Fibroblast of lung (primary cell): ENCODE results near the gene NAT10. TPM values are rescaled to one million over a fixed set of nuclear protein-coding genes. Genes with fewer than 3 reads are reported as not detected.

ENCODE experiments used
- DNase-seq, 2 donors: peaks; one replicate each; pipeline versions ENCODE4 v3.0.0 to v3.0.0-alpha.2; 2010; ENCODE audit warnings: low read depth in 2 of 2
- H2AFZ ChIP-seq: 2 replicates; pipeline ENCODE4 v1.5.1; 2012; ENCODE audit warnings: low read length, control low read depth, inconsistent platforms
- H3K27ac ChIP-seq: 2 replicates; pipeline ENCODE4 v1.5.1; 2011; ENCODE audit warnings: low read length, control low read depth; ENCODE audit not compliant: insufficient read depth
- H3K27me3 ChIP-seq: 2 replicates; pipeline ENCODE4 v1.5.1; 2011; ENCODE audit warnings: mild to moderate bottlenecking, low read length; ENCODE audit not compliant: control insufficient read depth, insufficient read depth
- H3K36me3 ChIP-seq: 2 replicates; pipeline ENCODE4 v1.5.1; 2011; ENCODE audit warnings: low read length; ENCODE audit not compliant: control insufficient read depth, insufficient read depth
- H3K4me1 ChIP-seq: 2 replicates; pipeline ENCODE4 v1.5.1; 2011; ENCODE audit warnings: low read length; ENCODE audit not compliant: control insufficient read depth, insufficient read depth; ENCODE audit errors: extremely low read depth
- H3K4me2 ChIP-seq: 2 replicates; pipeline ENCODE4 v1.5.1; 2011; ENCODE audit warnings: low read length, control low read depth; ENCODE audit not compliant: insufficient read depth; ENCODE audit errors: extremely low read depth
- H3K4me3 ChIP-seq, 4 experiments: fragments of 200-600 bp in 1 of 4; sonication (generic) in 1 of 4; replicated peaks in 1 of 4; 2 replicates each; pipeline ENCODE4 v1.5.1; 2011 to 2016; ENCODE audit warnings: low read length in 4 of 4, low read depth in 3 of 4, mild to moderate bottlenecking in 3 of 4, control low read depth in 2 of 4, inconsistent platforms in 1 of 4, mixed read lengths in 1 of 4; ENCODE audit not compliant: insufficient read depth in 1 of 4; ENCODE audit errors: control extremely low read depth in 1 of 4
- H3K79me2 ChIP-seq: 2 replicates; pipeline ENCODE4 v1.5.1; 2012; ENCODE audit warnings: mild to moderate bottlenecking, low read length, inconsistent platforms; ENCODE audit not compliant: control insufficient read depth, insufficient read depth
- H3K9ac ChIP-seq: 2 replicates; pipeline ENCODE4 v1.5.1; 2011; ENCODE audit warnings: mild to moderate bottlenecking, low read length, control low read depth; ENCODE audit not compliant: insufficient read depth
- H3K9me3 ChIP-seq: 2 replicates; pipeline ENCODE4 v1.5.1; 2012; ENCODE audit warnings: low read depth, low read length; ENCODE audit not compliant: control insufficient read depth, insufficient read depth
- H4K20me1 ChIP-seq: 2 replicates; pipeline ENCODE4 v1.5.1; 2011; ENCODE audit warnings: low read length; ENCODE audit not compliant: control insufficient read depth, insufficient read depth; ENCODE audit errors: extremely low read depth
- EZH2 ChIP-seq: IDR thresholded peaks from 2 replicates; pipeline ENCODE4 v1.5.1; 2012; ENCODE audit warnings: low read length, control low read depth, mild to moderate bottlenecking; ENCODE audit errors: missing control alignments
- polyA plus RNA-seq, 2 donors: library from polyadenylated mRNA; depleted of rRNA in 1 of 2; stranded (reverse) in 1 of 2; unstranded in 1 of 2; fragments of >200 nt; gene quantifications; 2 replicates each; pipeline ENCODE4 v1.2.1, GENCODE V29; 2011 to 2012; ENCODE audit warnings: missing spikeins in 1 of 2
- total RNA-seq: library from RNA; depleted of rRNA; stranded (reverse); fragments of >200 nt; gene quantifications from 2 replicates; pipeline ENCODE4 v1.2.1, GENCODE V29; 2014
- TF ChIP-seq, protein P1 (sequence below), 2 donors: IDR thresholded peaks in 1 of 2; conservative IDR thresholded peaks in 1 of 2; 1 replicate in 1 of 2; 2 replicates in 1 of 2; pipeline ENCODE4 v1.5.1; 2011 to 2012; ENCODE audit warnings: low read length in 2 of 2, control low read depth in 1 of 2, inconsistent platforms in 1 of 2, low read depth in 1 of 2, mild to moderate bottlenecking in 1 of 2

Gene NAT10
- total and polyA plus RNA-seq, 2 donors (not counting 1 experiment from before 2014, with no cell fraction given) = 14.4 to 21.5 TPM

GRCh38 chr11:34147581-34147980, 42.2 kb downstream of the NAT10 start:
- Histone ChIP-seq H4K20me1 (no peaks in the 10 kb centered on the region), H2AFZ (no peak overlapping the region), H3K27ac (no peak overlapping the region), H3K27me3 (no peaks in the 10 kb centered on the region), H3K9me3 (no peaks in the 10 kb centered on the region), H3K79me2 (no peaks in the 10 kb centered on the region), H3K4me2 (no peak overlapping the region), H3K9ac (no peak overlapping the region), H3K4me3 (no peak overlapping the region), H3K4me1 (peaks cover 5% of the 10 kb centered on the region), H3K36me3 (peaks cover 12% of the 10 kb centered on the region)
- no peak for DNase-seq
- TF ChIP-seq EZH2 = no peak
- TF ChIP-seq, protein P1, sequence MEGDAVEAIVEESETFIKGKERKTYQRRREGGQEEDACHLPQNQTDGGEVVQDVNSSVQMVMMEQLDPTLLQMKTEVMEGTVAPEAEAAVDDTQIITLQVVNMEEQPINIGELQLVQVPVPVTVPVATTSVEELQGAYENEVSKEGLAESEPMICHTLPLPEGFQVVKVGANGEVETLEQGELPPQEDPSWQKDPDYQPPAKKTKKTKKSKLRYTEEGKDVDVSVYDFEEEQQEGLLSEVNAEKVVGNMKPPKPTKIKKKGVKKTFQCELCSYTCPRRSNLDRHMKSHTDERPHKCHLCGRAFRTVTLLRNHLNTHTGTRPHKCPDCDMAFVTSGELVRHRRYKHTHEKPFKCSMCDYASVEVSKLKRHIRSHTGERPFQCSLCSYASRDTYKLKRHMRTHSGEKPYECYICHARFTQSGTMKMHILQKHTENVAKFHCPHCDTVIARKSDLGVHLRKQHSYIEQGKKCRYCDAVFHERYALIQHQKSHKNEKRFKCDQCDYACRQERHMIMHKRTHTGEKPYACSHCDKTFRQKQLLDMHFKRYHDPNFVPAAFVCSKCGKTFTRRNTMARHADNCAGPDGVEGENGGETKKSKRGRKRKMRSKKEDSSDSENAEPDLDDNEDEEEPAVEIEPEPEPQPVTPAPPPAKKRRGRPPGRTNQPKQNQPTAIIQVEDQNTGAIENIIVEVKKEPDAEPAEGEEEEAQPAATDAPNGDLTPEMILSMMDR (conservative IDR thresholded peaks at IDR 0.05 in 1 of 2, IDR thresholded peaks at IDR 0.05 in 1 of 2; ENCODE audit: low read depth in 1 of 2, low read length in 2 of 2) = no peak

GRCh38 chr11:34148504-34149165, 43.2 kb downstream of the NAT10 start:
- Histone ChIP-seq H3K79me2 (no peaks in the 10 kb centered on the region), H3K4me2 (no peak overlapping the region), H3K9me3 (no peaks in the 10 kb centered on the region), H3K36me3 (peaks cover 6% of the 10 kb centered on the region), H3K4me3 (no peak overlapping the region), H3K27ac (no peak overlapping the region), H4K20me1 (no peaks in the 10 kb centered on the region), H3K27me3 (no peaks in the 10 kb centered on the region), H3K4me1 (peaks cover 5% of the 10 kb centered on the region), H3K9ac (no peak overlapping the region), H2AFZ (no peak overlapping the region)
- TF ChIP-seq, protein P1 (conservative IDR thresholded peaks at IDR 0.05 in 1 of 2, IDR thresholded peaks at IDR 0.05 in 1 of 2; ENCODE audit: low read depth in 1 of 2, low read length in 2 of 2) = no peak
- TF ChIP-seq EZH2 = no peak
- no peak for DNase-seq

DNA sequence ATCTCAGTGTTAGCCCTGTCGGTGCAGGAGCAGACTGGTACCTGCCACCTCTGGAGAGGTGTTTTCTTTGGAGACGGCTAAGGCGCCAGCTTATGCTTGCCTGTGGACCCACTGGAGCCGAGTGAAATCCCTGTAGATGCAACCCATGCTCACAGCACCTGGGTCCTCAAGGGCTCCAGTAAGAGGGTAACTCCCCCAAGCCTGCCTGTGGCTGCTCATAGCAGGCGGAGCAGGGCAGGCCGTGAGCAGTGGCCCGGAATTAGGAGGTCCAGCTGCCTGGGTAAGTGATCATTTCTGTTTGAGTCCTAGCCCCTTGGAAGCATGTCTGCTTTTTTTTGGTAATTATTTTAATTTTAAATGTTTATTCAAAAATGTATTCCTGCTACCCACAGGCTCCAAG, 43.8 kb downstream of the NAT10 start:
- Histone ChIP-seq H3K4me3 (no peak overlapping the region), H3K9me3 (no peaks in the 10 kb centered on the region), H3K79me2 (no peaks in the 10 kb centered on the region), H3K4me1 (peaks cover 5% of the 10 kb centered on the region), H3K27ac (no peak overlapping the region), H3K27me3 (no peaks in the 10 kb centered on the region), H3K9ac (no peak overlapping the region), H4K20me1 (no peaks in the 10 kb centered on the region), H3K4me2 (no peak overlapping the region), H2AFZ (no peak overlapping the region), H3K36me3 (peaks cover 7% of the 10 kb centered on the region)
- DNase-seq = no peak
- no peak for TF ChIP-seq EZH2
- TF ChIP-seq, protein P1 (conservative IDR thresholded peaks at IDR 0.05 in 1 of 2, IDR thresholded peaks at IDR 0.05 in 1 of 2; ENCODE audit: low read depth in 1 of 2, low read length in 2 of 2) = no peak
